HG03045 (cell line): Measurements from ENCODE around the gene ADCK1.
A peak's percentile ranks its signal among the peaks of the same experiment; 100 is the strongest.
"Not testable (repeated sequence)": the region's sequence is repeated elsewhere in the genome, so short reads cannot be mapped to it uniquely, and the experiment has no call there.

ENCODE experiments used
- ATAC-seq: cut with Tn5 transposase; IDR thresholded peaks from one replicate; pipeline ENCODE4 v1.9.1; 2021; ENCODE audit warnings: mild to moderate bottlenecking, moderate library complexity; ENCODE audit not compliant: unreplicated experiment

Gene ADCK1, protein sequence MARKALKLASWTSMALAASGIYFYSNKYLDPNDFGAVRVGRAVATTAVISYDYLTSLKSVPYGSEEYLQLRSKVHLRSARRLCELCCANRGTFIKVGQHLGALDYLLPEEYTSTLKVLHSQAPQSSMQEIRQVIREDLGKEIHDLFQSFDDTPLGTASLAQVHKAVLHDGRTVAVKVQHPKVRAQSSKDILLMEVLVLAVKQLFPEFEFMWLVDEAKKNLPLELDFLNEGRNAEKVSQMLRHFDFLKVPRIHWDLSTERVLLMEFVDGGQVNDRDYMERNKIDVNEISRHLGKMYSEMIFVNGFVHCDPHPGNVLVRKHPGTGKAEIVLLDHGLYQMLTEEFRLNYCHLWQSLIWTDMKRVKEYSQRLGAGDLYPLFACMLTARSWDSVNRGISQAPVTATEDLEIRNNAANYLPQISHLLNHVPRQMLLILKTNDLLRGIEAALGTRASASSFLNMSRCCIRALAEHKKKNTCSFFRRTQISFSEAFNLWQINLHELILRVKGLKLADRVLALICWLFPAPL

GRCh38 chr14:77799863-77800730 lies at the start of gene ADCK1:
TSS of gene ADCK1 (plus strand) at chr14:77800109. CDS start at chr14:77818979, 18,870 bp downstream.
- ATAC-seq = peak; percentile 96

DNA sequence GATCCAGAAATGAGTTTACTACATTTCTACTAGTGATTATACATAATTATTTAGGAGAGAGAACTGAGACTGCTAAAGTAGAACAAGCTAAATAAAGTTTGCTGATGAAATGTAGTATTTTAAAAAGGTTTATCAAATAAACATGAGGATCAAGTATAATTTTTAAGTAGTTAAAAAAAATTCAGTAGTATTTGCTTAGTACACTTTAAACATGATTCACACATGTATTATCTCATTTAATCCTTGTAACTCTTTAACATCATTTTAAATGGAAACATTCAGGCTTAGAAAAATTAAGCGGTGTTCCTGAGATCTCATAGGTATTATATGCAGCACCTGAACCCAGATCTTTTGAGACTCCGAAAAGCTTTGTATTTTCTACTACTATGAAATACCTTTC lies 47.6 kb upstream of the ADCK1 start:
- ATAC-seq = no peak

DNA sequence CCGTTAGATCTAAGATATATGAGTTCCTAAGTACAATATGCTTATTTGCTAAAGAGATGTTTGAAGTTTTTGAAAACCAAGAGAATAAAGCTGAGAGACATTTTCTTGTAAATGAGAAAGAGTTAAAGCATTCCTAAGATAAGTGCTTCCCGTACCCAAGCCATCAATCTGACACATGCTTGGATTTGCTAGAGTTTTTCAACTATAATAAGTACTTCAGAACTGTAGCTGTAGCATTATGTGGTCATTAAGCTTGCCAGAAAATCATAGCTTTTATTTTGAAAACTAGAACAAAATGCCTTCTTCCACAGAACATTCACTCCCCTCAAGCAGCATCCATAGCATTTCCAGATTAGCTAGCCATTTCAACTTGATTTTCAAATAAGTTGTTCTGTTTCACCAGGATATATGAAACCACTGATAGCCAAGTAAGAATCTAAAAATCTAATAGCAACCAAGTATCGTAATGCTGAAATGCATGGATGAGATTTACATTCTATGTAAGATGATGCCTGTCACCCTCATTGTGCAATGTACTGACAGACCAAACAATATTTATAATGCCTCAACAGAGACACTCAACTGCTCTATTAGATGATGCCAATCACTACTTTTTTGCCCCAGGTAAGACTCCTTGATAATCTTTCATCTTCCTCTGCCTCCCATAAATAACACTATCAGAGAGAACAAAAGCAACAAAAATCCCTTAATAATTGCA lies 47.0 kb upstream of the ADCK1 start:
- ATAC-seq = no peak

GRCh38 chr14:77760381-77761204 lies 39.3 kb upstream of the ADCK1 start, which contains the start of gene SNW1:
TSS of gene SNW1 (minus strand) at chr14:77761156. CDS start at chr14:77761127, 29 bp downstream.
- ATAC-seq = peak; percentile 94

DNA sequence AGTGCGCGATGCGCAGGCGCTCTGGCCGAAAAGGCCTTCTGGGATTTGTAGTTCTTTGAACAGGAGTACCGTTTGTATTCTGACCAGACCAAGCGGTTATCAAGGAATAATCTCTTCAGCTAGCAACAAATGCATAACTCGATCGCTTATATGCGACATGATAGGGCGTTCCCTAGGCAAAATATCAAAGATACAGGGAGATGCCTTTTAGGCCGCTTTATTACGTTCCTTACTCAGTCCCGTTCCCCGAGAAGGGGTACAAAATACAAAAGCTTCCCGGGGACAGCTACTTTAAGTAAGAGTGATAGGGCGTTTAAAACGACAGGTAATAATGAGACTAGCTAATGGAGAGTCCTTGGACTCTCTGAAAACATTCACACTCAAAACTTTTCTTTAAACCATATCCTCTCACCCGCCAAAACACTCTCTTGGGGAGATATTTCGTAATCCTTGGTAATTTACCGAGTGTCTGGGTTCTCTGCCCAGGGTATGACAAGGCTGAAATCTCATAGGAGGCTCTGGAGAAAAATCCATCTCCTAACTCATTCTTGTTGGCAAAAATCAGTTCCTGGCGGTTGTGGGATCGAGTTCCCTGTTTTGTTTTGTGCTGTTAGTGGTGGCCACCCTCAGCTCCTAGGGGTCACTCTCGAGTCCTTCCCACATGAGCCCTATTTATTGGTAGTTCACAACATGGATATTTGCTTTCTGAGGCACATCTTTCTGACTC lies 38.5 kb upstream of the ADCK1 start:
- ATAC-seq = peak; percentile 26

DNA sequence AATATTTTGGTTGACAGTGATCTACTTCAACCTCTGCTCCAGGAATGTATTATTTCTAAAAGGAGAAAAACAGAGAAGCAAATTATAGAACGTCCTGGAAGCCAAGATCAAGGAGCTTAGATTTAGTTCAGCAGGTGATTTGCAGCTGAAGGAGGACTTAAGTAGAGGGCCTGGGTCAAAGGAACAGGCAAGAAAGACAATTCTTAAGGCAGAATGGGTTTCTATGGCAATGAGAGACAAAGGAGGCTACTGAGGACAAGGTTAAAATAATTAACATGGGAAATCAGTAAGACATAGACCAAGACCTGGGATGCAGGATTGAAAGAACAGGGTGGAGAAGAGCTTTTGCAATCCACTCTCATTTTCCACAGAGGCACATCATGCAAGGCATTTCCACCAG lies 36.6 kb upstream of the ADCK1 start:
- no peak for ATAC-seq

GRCh38 chr14:77763978-77764377 lies 35.9 kb upstream of the ADCK1 start:
- ATAC-seq = no peak

DNA sequence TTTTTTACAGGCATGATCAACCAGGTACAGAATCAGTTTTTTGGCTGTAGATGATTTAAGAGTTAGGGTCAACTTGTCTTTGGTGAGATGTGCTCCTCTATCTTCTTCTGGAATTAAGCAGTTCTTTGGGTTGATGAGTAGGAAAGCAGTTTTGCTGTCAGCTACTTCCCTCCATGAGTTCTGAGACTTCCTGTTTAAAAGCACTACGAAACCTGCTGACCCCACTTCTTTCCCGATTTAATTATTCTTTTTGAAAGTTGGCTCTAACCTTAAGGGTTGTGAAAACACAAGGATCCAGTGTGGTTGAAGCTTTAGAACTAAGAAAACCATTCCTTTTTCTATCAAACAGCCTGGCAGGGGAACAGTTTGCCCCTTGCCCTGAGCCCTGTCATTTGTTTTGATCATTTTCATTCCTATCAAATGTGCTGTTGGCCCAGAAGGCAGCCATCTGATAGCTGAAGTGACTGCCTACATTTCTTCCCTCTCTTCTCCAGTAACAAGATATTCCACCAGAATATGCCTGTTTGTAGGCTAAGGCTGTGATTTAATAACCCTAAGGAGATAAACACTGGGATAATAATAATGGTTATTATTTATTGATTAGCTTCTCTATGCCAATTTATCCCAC lies 31.4 kb upstream of the ADCK1 start:
- not testable (repeated sequence) for ATAC-seq

GRCh38 chr14:77773966-77774365 lies 25.9 kb upstream of the ADCK1 start:
- ATAC-seq = not testable (repeated sequence)

GRCh38 chr14:77782202-77782601 lies 17.7 kb upstream of the ADCK1 start:
- no peak for ATAC-seq

GRCh38 chr14:77786148-77786547 lies 13.8 kb upstream of the ADCK1 start:
- no peak for ATAC-seq

DNA sequence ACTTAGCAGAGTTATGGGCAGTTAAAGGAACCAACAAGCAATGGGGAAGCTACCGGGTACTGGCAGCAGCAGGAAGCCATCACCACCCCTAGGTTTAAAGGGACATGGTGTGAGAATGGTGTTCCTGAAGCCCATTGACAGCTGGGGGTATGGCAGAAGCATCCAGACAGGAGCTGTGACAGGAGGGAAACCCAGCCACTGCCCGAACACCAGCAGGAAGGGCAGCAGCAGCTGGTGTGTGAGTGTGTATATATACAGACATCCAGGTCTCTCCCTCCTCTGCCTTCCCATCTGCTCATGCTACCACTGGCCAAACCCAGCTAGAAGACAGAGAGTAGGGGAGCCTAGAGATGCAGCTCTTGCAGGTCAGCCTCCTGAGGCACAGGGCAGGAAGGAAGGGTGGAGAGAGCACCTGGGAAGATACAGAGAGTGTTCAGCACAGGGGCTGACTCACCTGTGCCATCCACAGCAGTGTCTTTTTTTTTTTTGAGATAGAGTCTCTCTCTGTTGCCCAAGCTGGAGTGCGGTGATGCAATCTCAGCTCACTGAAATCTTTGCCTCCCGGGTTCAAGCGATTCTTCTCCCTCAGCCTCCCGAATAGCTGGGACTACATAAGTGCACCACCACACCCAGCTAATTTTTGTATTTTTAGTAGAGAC lies 9.2 kb upstream of the ADCK1 start:
- no peak for ATAC-seq

DNA sequence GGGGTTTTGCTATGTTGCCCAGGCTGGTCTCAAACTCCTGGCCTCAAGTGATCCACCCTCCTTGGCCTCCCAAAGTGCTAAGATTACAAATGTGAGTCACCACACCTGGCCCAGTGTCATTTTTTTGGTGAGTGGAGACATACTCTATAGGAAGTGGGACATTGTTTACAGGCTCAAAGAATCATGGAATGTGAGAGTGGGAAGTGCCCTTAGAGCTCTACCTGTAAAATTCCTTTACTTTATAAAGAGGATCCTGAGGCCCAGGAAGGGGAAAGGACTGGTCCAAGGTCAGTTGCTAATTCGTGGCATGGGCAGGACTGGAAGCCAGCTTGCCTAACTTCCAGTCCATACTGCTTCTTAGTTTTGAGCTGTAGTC lies 8.7 kb upstream of the ADCK1 start:
- ATAC-seq = no peak

GRCh38 chr14:77793255-77793654 lies 6.7 kb upstream of the ADCK1 start:
- ATAC-seq = not testable (repeated sequence)

DNA sequence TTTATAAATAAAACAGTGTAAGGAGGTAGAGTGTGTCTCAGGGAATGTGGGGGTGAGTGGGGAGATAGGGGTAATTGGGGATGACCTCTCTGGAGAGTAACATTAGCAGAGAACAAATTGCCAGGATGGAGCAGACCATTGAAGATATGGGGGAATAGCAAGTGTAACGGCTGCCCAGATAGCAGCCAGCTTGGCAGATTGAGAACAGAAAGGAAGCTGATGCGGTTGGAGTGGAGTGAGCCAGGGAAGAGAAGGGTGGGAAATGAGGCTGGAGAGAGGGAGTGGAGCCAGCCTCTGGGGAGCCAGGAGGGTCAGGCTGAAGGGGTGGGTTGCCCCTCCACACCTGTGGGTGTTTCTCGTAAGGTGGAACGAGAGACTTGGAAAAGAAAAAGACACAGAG lies 5.6 kb upstream of the ADCK1 start:
- no peak for ATAC-seq

DNA sequence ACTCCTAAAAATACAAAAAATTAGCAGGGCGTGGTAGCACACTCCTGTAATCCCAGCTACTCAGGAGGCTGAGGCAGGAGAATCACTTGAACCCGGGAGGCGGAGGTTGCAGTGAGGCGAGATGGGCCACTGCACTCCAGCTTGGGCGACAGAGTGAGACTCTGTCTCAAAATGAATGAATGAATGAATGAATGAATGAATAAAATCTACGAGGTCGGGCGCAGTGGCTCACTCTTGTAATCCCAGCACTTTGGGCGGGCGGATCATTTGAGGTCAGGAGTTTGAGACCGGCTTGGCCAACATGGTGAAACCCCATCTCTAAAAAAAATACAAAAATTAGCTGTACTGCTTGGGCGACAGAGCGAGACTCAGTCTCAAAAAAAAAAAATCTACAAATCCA lies 453 bp upstream of the ADCK1 start:
- ATAC-seq = not testable (repeated sequence)

DNA sequence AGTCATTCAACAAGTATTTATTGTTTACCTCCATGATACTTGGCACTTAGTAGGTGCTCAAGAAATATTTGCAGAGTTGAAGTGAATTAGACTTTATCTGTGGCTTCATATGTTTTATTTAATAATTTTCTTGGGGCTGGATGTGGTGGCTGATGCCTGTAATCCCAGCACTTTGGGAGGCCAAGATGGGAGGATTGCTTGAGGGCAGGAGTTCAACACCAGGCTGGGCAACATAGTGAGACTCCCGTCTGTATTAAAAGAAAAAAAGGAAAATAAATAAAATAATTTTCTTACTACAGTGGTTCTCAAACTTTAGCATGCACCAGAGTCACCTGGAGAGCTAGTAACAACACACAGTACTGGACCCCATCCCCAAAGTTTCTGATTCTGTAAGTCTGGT lies 905 bp downstream of the ADCK1 start:
- no peak for ATAC-seq

DNA sequence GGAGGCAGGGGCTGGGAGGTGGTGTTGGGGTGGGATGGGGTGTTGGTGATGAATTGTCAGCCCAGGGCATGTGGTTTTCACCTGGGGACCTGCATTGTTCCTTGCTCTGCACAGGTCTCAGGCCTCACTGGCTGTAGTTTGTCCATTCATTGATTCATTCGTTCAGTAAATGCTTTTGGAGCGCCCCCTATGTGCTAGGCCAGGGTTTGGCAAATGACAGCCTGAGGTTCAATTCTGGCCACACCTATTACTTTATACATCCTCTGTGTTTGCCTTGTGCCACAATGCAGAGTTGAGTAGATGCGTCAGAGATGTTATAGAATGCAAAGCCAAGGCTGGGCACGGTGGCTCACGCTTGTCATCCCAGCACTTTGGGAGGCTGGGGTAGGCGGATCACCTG lies 4.7 kb downstream of the ADCK1 start:
- no peak for ATAC-seq
